Measurements from ENCODE around the gene GNAI3. TPM values are rescaled to one million over a fixed set of nuclear protein-coding genes. Genes with fewer than 3 reads are reported as not detected.

The GNAI3 gene
- total RNA-seq, 1 experiment from 2014 or later = 12.8 TPM

- Histone ChIP-seq H3K27ac (ENCODE audit: low read depth, low read length, poor library complexity, severe bottlenecking) (peak overlapping the region; percentile 61), H3K9me3 (ENCODE audit: low read depth, low read length, poor library complexity, severe bottlenecking) (no peaks in the 10 kb centered on the region), H3K27me3 (replicated peaks; ENCODE audit: insufficient read depth, low read depth, low read length, poor library complexity) (no peaks in the 10 kb centered on the region), H3K4me3 (ENCODE audit: low read depth, low read length, poor library complexity, severe bottlenecking) (no peak overlapping the region), H3K4me1 (ENCODE audit: insufficient read depth, low read length, poor library complexity, severe bottlenecking) (peaks cover 13% of the 10 kb centered on the region), H3K36me3 (ENCODE audit: insufficient read depth, low read length, poor library complexity, severe bottlenecking) (peaks cover 30% of the 10 kb centered on the region)
- BruUV-seq (replicated peaks) = no TSS peak
- CTCF ChIA-PET = no interaction called here
- POLR2A ChIA-PET (ENCODE audit: low non-redundant PET) = no interaction called here
- intact Hi-C loops (cut with micrococcal nuclease; ENCODE audit: unreplicated experiment) = no loop called here
- DNase-seq (ENCODE audit: low spot score) = peak; percentile 43
- TF ChIP-seq EZH2 (IDR thresholded peaks at IDR 0.05; ENCODE audit: borderline replicate concordance, low read depth, low read length, poor library complexity, severe bottlenecking) (no peak), CTCF (conservative IDR thresholded peaks at IDR 0.05; ENCODE audit: low read depth, low read length) (no peak)
Observed at GRCh38 chr1:109595531-109595930, 47.1 kb downstream of the GNAI3 start.

- no TSS peak for BruUV-seq (replicated peaks)
- TF ChIP-seq EZH2 (IDR thresholded peaks at IDR 0.05; ENCODE audit: borderline replicate concordance, low read depth, low read length, poor library complexity, severe bottlenecking) = no peak
- TF ChIP-seq CTCF (conservative IDR thresholded peaks at IDR 0.05; ENCODE audit: low read depth, low read length) = no peak
- H3K4me1 ChIP-seq (ENCODE audit: insufficient read depth, low read length, poor library complexity, severe bottlenecking) = peaks cover 13% of the 10 kb centered on the region
- H3K9me3 ChIP-seq (ENCODE audit: low read depth, low read length, poor library complexity, severe bottlenecking) = no peaks in the 10 kb centered on the region
- intact Hi-C loops (cut with micrococcal nuclease; ENCODE audit: unreplicated experiment) = no loop called here
- H3K36me3 ChIP-seq (ENCODE audit: insufficient read depth, low read length, poor library complexity, severe bottlenecking) = peaks cover 9% of the 10 kb centered on the region
- ChIA-PET POLR2A (ENCODE audit: low non-redundant PET) (no interaction called here), CTCF (interaction anchor here (0.7 kb wide), 1 partner anchor 42 kb away, joined by 3 read pairs; no protein-coding TSS in a partner anchor)
- DNase-seq (ENCODE audit: low spot score) = no peak
- H3K27me3 ChIP-seq (replicated peaks; ENCODE audit: insufficient read depth, low read depth, low read length, poor library complexity) = no peaks in the 10 kb centered on the region
- H3K27ac ChIP-seq (ENCODE audit: low read depth, low read length, poor library complexity, severe bottlenecking) = no peak overlapping the region
- no peak overlapping the region for H3K4me3 ChIP-seq (ENCODE audit: low read depth, low read length, poor library complexity, severe bottlenecking)
Observed at GRCh38 chr1:109598156-109598555, 49.7 kb downstream of the GNAI3 start.

- Histone ChIP-seq H3K27me3 (replicated peaks; ENCODE audit: insufficient read depth, low read depth, low read length, poor library complexity) (no peaks in the 10 kb centered on the region), H3K4me3 (ENCODE audit: low read depth, low read length, poor library complexity, severe bottlenecking) (no peak overlapping the region), H3K36me3 (ENCODE audit: insufficient read depth, low read length, poor library complexity, severe bottlenecking) (peaks cover 6% of the 10 kb centered on the region), H3K9me3 (ENCODE audit: low read depth, low read length, poor library complexity, severe bottlenecking) (no peaks in the 10 kb centered on the region), H3K27ac (ENCODE audit: low read depth, low read length, poor library complexity, severe bottlenecking) (no peak overlapping the region), H3K4me1 (ENCODE audit: insufficient read depth, low read length, poor library complexity, severe bottlenecking) (peaks cover 13% of the 10 kb centered on the region)
- ChIA-PET POLR2A (ENCODE audit: low non-redundant PET) (no interaction called here), CTCF (no interaction called here)
- intact Hi-C loops (cut with micrococcal nuclease; ENCODE audit: unreplicated experiment) = no loop called here
- TF ChIP-seq CTCF (conservative IDR thresholded peaks at IDR 0.05; ENCODE audit: low read depth, low read length) (peak; percentile 42; the same call in 1 of the 2 replicates), EZH2 (IDR thresholded peaks at IDR 0.05; ENCODE audit: borderline replicate concordance, low read depth, low read length, poor library complexity, severe bottlenecking) (no peak)
- no TSS peak for BruUV-seq (replicated peaks)
- DNase-seq (ENCODE audit: low spot score) = no peak
Observed at GRCh38 chr1:109598655-109599054, 50.2 kb downstream of the GNAI3 start.
